ENCODE data around the gene RETREG2.

DNA sequence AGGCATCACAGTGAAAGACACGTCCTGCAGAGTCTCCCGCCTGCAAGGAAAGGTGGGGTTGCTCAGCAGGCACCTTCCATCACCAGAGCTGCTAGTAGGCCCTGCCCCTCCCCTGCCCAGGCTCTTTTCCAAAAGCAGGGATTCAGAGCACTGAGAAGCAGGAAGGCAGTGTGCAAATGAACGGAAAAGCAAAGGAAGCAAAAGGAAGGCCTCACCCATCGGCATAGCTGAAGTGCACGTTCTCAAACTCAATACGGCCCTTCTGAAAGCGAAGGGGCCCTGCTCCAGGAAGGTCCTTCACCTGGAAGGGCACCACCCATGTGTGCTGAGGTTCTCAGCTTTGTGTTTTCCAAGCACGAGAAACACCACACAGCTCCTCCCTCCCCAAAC, 34.9 kb downstream of the RETREG2 start:
- TF ChIP-seq REST (IDR thresholded peaks at IDR 0.05; ENCODE audit: low read depth): no peak
- no peak for TF ChIP-seq MAX (IDR thresholded peaks at IDR 0.05)
- TF ChIP-seq EGR1 (IDR thresholded peaks at IDR 0.05): no peak
- TF ChIP-seq YY1 (IDR thresholded peaks at IDR 0.05; ENCODE audit: low read depth): no peak
- TF ChIP-seq RAD21 (IDR thresholded peaks at IDR 0.05; ENCODE audit: low read depth): no peak
- no peak for TF ChIP-seq TEAD4 (IDR thresholded peaks at IDR 0.05)
- TF ChIP-seq CEBPB (IDR thresholded peaks at IDR 0.05): no peak
- no peak for TF ChIP-seq EP300 (IDR thresholded peaks at IDR 0.05; ENCODE audit: borderline replicate concordance)
- no peak for TF ChIP-seq TCF12 (IDR thresholded peaks at IDR 0.05; ENCODE audit: low read depth)
- TF ChIP-seq NFIC (IDR thresholded peaks at IDR 0.05): no peak
- no peak for TF ChIP-seq CREB1 (IDR thresholded peaks at IDR 0.05; ENCODE audit: low read depth)
- no peak for TF ChIP-seq FOXM1 (IDR thresholded peaks at IDR 0.05; ENCODE audit: borderline replicate concordance, low read depth)
